Activated naive CD4-positive, alpha-beta T cell treated with Interleukin-2 at 50 U/mL for 16 hours (primary cell): ENCODE measurements around the gene SLC22A23.

Source experiments
- DNase-seq: peaks from one replicate; pipeline ENCODE4 v3.0.0-alpha.2; 2020

SLC22A23 gene

DNA sequence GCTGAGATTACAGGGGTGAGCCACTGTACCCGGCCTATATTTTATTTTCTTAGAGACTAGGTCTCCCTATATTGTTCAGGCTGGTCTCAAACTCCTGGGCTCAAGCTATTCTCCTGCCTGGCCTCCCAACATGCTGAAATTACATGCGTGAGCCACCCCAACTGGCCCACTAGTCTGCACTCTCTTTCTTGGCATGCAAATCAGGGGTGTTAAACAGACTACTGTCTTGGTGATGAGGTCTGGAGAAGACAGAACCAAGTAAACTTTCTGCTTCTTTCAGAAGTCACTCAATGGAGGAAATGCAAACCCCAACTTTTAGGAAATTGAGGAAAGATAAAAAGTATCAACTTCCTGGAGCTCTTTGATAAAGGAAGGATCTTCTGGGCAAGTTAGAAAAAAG lies 221.4 kb downstream of the SLC22A23 start:
- no peak for DNase-seq

DNA sequence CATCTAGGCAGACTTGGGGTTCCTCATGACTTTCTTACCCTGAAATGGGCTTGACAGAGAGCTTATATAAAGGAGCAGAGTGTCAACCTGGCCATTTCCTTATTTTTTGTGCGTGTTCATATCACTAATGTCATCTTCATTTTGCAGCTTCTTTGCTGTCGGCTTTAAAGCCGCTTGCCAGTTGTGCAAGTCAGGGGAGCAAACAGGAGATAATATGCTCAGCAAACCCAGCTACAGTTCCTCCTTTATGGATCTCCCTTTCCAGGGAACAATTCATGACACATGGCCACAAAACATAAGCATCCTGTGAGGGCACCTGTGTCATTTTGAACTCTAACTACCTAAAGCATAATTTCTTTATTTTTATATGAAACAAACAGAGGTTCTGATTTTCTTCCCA lies 222.9 kb downstream of the SLC22A23 start:
- no peak for DNase-seq

DNA sequence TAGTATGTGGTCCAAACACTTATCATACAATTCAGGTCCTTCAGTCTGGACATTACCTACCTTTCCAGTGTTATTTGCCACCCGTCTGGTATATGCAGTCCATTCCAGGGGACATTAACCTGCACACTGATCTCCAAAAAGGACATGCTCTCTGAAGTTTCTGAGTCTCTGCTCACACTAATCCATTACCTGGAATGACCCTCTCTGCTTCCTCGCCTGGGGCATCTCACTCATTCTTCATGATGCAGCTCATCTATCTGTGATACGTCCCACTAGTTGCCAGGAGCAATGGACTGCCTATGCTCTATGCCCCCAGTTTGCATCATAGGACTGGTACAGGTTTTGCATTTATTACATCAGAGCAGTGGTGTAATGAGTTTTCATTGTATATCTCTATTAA lies 223.5 kb downstream of the SLC22A23 start:
- no peak for DNase-seq

DNA sequence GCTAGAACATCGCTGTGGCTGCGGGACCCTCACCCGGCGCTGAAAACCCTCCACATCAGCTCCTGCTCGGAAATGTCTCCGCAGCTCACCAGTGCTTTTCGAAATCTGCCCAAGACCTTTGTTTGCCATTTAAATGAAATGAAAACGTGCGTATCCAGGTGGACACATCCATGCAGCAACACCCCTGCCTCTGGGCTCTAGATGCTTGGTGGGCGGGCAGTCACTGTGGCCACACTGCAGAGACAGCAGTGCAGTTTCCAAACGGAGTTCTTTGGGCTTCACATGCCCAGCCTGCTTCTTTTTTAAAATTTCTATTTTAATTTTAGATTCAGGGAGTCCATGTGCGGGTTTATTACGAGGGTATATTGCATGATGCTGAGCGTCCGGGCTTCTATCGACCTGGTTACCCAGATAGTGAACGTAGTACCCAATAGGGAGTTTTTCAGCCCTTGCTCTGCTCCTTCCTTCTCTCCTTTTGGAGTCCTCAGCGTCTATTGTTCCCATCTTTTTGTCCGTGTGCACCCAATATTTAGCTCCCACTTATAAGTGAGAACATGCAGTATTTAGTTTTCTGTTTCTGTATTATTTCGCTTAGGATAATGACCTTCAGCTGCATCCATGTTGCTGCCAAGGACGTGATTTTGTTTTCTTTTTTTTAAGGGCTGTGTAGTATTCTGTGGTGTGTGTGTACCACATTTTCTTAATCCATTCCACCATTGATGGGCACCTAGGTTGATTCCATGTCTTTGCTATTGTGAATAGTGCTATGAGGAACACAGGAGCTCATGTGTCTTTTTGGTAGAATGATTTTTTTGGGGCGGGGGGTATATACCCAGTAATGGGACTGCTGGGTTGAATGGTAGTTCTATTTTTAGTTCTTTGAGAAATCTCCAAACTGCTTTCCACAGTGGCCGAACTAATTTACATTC lies 224.6 kb downstream of the SLC22A23 start:
- no peak for DNase-seq

DNA sequence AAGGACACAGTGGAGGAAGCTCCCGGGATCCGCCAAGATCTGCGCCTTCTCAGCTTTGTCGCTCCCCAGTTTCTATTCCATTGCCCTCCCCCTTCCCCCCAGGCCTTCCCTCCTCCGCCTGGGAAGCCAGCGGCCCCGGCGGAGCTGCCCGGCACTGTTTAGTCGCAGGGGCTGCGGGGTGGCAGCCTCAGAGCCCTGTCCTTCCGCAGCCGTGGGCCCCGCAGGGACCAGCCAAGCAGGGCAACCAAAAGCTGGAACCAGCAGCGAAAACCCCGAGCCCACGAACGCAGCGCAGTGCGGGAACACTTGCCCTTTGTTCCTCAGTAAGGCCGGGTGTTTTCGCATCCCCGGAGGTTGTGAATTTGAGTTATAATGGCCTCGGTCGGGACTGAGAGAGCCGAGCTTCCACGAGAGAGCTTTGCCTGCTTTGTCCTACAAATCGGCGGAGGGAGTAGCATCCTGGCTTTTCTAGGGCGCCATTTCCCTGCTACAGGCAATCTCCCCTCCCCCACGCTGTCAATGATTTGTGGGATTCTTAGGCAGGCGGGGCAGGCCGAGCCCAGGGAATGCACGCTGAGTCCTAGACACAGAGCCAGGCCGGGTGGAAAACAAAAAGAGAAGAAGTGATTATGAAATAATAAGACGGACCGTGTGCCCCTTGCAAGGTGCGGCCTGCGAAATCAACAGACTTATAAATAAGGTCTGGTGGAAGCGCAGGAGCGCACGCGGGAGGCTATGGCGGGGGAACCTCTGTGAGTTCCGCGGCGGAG lies 225.4 kb downstream of the SLC22A23 start:
- no peak for DNase-seq

DNA sequence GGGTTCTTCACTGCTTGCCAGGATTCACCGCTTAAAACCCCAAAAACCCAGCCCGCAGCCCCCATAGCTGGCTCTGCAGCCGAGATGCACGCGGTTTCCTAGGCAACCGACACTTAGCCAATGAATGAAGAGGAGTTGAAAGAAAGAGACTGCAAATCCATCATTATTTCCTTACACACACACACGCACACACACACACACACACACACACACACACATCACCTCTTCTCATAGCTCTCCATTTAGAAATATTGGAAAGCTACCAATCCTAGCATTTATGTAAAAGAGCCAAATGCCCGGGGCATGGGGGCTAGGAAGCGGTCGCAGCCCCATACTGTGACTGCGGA lies 226.0 kb downstream of the SLC22A23 start:
- DNase-seq, result no peak

DNA sequence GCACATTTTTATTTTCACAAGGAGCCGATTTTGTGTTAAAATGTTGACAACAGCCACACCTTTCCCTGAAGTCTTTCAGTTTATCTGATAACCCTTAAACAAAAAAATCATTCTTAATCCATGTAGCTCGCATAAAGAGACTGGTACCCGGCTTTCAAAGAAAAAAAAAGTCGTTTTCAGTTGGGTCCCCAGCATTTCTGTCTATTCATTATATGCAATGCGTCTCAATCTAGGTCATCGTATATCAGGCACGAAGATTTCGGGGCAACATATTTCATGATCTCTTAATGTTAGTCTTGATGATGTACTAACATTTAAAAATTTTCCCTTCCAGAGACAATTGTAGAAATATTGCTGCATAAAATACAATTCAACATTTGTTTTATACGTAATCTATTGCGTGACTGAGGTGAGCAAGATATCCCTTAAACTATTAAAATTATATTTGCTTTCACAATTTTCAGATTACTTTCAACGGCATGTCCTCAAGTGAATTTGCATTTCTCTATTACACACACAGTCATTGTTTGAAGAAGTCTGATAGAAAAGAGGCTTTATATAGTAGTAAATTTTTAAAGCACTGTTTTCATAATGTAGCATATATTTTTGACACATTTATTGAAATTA lies 226.5 kb downstream of the SLC22A23 start:
- DNase-seq, result no peak

DNA sequence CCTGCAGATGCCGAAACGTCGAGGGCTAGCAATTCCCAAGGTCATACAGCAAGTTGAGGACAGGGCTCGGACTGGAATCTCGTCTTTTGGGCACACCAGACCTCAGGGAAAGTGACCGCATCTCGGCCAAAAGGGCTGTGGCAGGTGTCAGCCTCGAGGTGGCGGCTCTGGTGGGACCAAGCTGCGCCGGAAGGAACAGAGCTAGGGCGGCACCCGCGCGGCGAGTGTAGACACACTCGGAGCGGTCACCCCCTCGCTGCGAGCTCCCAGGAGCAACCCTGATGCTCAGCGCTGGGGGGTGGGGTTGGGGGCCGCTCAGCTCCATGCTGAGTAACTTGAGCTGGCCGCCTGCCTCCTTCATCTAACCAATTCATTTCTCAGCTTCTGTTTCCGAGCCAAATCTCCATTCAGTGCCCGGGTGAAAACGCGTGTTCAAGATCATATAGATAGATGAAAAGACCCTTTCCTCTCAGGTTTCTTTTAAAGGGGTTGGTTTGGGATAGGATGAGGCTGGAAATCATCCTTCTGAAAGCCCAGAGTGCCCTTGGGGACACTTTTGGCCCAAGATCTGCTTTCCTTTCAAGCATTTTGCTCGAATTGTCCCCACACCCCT lies 227.2 kb downstream of the SLC22A23 start:
- no peak for DNase-seq

DNA sequence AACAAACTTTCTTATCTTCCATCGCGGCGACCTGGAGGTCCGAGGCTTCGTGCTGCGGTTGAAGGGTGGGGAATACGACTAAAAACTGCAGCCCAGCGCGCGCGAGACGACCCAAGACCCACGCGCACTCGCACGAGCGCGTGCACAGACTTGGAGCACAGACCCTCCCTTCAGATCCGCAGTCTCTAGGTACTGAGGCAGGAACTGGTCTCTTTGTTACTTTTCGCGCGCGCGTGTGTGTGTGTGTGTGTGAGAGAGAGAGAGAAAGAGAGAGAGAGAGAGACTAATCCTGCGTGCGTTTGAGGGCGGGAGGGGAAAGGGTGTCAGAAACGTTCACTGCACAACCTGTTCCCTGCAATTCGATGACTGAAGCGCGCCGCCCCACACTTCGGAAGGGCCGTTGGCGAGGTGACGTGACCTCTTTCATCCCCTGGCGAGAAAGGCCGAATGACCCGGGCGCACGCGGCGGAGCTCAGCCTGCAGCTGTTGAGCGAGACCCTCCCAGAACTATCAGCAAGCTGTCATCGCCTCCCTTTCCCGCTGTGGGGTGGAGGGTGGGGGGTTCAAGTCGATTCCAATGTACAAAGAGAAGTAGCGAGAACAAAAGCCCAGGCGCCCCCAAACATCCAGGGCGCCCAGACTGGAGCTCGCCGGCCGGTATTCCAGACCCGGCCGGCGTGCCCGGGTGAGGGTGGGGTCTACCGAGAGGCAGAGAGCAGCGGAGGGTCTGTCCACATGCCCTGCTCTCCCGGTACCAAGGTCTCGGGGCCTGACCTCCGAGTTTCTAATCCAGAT lies 227.9 kb downstream of the SLC22A23 start:
- DNase-seq, result peak; percentile 42

DNA sequence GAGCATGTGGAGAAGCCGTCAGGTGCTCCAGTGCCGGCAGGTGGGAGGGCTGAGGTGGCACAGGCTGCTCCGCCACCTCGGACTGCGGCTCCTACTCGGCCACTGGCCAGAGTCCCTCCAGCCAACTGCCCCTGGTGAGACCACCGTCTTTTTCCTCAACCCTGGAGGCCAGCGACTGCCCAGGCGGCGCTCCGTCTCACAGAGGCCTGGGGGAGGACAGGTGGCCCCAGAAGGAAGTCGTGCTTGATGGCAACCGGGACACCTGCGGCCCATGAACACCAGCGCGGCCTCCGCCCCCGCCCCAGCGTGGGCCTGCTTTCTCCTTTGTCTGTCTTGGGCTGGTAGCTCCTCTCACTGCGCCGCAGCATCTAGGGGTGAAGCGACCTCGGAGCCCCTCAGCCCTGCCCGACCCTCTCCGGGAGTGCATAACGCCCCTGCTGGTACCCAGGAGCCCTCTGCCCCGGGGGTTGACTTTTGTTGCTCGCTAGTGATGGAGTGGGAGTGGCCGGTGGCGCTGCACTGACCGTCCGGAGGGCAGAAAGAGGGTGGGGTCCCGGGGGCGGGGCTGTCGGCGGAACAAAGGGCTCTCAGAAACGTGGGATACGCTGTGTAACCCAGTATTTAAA lies 228.7 kb downstream of the SLC22A23 start:
- DNase-seq, result peak; percentile 30

DNA sequence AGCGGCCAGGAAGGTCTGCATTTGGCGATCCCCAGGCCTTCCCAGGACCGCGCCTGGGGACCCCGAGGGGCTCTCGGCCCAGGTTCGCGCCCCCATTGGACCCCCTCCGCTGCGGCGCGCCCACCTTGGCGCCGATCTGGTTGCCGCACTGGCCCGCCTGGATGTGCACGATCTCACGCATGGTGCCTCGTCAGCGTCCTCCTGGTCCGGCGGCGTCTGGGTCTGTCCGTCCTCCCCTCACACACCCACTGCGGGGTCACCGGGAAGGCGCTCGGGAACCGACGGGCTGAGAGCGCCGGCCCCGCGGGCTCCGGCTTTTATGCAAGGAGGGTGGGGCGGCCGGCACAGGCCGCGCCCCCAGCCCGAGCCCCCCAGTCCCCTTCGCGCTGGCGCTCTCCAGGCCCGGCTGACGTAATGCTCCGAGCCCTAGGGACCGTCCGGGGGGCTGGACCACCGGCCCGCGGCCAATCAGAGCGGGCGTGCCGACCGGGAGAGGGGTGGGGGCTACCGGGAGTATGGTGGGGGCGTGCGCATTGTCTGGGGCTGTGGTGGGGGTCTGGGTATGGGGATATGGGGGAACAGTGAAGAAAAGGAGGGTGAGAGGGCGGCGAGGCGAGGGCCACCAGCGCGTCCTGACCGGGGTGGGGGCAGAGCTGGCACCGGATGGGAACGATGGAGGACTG lies 229.3 kb downstream of the SLC22A23 start, which contains the start of gene TUBB2B:
TSS of gene TUBB2B (minus strand) at position 291 of the 683 bp plus-strand sequence. CDS start at position 181, 110 bp downstream.
- no peak for DNase-seq

DNA sequence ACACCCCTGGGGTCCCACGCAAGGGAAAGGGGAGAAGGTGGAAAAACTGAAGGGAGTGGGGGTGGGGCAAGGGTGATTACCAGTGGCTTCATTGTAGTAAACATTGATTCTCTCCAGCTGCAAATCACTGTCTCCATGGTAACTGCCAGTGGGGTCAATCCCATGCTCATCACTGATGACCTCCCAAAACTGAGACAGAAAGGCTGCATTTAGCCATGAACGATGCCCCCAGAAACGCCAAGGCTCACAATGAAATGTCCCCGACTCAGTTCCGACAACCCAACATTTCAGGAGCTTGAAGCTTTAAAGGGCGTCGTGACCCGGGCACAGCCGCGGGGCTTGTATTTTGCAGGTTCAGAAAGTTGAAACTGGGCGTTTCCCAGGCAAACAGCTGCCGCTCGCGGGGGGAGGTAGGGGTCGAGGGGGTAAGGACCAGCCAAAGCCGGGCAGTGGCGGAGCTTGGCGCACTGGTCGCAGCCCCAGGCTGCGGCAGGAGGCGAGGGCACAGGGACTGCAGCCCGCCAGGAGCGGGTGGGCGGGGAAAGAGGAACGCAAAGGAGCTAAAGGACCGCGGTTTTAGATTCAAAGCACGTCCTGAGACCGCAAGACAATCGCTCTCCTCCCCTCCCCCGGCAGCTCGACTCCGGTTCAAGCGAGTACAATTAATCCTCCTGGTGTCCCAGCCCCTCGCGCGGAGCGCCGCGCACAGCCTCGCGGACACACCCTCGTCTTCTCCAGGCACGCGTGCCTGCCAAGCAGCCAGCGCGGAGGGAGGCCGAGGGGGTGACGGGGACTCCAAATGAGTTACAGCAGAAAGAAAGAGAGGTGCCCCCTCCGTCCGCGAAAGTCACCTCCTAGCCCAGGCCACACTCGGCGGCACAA lies 230.1 kb downstream of the SLC22A23 start:
- no peak for DNase-seq

DNA sequence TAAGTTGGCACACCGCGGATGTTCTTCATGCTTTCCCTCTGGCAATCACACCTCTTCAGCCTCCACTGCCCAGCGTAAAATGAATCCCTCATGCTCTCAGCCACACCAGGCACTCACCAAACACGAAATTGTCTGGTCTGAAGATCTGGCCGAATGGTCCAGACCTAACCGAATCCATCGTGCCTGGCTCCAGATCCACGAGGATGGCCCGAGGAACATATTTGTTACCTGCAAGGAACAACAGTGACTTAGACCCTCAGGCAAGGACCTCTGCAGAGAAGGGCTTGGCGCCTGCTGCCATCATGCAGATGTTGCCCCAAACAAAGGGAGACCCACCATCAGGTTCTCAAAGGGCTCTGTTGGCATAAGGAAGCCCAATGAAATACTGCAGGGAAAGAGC lies 230.8 kb downstream of the SLC22A23 start:
- DNase-seq, result no peak

DNA sequence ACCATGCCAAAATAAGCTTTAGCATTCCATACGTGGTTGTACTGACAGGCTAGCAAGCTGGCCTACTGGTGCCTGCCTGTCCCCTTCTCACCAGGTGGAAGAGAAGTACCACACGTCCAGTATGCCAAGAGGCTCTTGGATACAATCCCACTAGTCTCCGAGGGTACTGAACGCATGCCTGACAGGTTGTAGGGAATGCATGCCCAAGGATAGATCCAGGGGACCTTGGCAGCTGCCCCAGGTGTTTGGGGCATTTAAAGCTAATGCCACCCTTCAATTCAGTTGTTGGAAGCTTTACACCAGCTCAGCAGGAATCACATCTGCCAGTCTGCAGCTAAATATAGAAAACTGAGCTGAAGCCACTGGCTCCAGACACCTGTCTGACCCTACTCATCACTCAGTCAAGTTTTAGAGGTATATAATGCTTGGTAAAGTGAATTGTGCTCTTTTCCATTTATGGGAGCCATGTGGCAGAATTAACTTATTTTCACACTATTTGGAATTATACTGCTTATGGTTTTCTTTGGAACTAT lies 234.3 kb downstream of the SLC22A23 start:
- no peak for DNase-seq

DNA sequence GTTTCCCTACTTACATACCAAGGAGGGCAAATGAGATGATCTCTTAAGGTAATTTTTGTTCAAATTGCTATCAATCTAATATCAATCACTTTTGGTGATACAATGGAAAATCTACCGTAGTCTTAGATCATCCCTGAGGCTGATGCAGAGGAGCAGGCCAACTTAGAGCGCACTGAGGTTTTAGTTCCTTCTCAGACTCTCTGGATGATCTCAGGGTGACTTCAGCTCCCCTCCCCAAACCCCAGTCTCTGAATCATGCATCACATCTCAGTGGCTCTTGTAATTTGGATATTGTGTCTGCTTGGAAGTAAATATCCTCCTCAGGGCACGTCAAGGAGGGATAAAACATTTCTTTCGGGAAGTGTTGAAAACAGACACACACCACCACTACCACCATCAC lies 235.3 kb downstream of the SLC22A23 start:
- DNase-seq, result no peak

DNA sequence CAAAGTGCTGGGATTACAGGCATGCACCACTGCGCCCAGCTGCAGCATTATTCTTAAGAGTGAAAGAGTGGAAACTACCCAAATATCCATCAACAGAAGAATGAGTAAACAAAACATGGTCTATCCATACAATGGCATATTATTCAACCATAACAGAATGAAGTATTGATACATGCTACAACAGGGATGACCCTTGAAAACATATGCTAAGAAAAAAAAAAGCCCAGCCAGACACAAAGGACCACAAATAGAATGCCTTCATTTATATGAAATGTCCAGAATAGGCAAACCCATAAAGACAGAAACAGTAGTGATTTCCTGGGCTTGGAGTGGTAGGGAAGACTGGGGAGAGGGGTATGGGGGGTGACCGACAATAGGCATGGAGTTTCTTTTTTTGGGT lies 236.5 kb downstream of the SLC22A23 start:
- DNase-seq, result no peak
